Measurements from ENCODE around the gene ZCCHC2.

ZCCHC2 gene

DNA sequence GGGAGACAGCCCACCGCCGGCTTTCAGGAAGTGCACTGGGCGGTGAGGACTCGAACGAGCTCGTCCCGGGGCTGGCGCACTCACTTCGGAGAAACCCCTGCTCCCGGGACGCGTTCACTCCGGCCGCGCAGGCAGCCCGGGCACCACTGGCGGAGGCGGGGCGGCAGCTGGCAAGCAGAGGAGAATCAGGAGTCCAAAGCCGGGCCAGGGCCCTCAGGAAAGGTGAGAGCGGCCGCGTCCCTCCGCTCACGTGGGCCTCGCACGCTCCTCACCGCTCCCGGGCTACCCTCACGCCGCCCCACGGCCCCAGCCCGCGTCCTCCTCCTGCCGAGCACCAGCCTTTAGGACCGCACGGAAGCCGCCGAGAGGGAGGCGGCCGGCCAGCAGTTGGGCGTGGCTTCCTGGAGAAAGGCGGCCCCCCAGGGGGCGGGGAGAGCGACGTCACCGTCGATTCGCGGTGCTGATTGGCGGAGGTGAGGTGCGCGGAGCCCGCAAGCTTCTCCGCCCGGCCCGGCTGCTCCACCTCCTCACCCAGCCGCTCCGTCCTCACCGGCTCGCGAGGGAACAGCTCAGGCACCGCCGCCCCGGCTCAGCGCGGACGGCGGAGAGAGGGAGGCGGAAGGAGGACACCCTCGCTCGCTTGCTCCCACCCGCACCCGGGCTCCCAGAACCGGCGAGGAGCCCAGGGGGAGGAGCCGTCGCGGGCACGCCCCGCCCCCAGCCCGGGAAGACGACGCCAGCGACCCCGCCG, at the start of gene ZCCHC2:
Gene ZCCHC2, plus strand, starts transcription at position 522 of the 751 bp plus-strand sequence. CDS start 400 bp downstream, outside the sequence.
- peak; percentile 96 for DNase-seq (ENCODE audit: low spot score)

DNA sequence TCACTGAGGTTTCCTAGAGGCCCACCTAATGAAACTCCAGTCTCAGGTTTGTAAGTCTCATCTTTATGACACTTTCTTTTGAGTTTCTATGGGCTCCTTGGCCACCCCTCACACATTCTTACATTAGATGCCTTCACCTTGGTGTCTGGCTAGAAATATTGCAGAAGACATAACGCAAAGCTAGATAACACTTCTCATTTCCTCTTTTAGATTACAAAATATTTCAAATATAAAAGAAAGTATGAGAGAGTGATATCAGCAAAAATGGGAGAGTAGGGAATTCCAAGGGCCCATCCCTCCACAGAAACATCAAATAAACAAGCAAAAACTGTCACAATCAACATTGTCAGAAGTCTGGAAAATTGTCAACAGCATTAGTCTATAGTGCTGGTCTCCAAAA, 43.3 kb upstream of the ZCCHC2 start:
- no peak for DNase-seq (ENCODE audit: low spot score)

DNA sequence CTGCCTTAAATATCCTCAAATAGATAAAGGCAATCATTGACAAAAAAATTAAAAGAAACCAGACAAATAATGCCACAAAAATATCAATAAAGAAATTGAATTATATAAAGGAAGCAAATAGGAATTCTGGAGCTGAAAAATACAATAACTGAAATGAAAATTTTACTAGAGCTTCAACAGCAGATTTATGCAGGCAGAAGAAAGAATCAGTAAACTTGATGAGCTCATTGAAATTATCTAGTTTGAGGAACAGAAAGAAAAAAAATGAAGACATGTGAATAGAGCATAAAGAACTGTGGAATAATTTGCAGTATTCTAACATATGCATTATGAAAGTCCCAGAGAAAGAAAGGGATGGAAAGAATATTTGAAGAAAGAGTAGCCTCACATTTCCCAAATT, 41.9 kb upstream of the ZCCHC2 start:
- no peak for DNase-seq (ENCODE audit: low spot score)

DNA sequence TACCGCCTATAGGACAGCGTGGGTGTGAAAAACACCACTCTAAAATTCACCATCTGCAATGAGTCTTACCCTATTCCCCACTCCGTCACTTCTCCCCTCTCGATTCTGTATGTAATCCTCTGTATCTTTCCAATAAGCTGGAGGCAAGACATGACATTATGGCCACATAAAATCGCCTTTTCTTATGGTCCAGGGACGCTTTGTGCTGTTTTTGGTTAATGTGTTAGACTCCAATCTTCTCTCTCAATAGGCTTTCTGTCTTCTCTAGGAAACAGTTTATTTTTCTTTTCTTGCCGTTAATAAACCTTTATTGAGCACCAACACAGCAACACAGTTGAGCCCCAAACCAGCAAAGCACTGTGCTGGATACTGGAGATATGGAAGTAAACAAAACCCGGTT, 37.9 kb upstream of the ZCCHC2 start:
- no peak for DNase-seq (ENCODE audit: low spot score)

DNA sequence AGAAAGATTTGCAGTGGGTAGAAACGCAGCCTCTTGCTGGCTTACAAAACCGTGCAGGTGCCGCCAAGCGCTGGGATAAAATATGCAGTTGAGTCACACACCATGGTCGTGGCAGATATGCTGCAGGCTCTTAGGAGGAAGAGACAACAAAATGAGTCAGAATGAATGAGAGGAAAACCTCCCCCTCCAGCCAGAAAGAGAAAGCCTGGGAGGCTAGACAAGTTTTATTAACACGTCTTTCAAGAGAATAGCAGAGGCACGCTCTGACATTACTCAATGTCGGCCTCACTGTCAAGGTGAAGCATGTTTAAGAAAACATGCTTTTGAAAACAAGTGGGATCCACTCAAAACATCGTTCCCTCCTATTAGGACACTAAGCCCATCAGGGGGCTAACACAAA, 37.1 kb upstream of the ZCCHC2 start:
- DNase-seq (ENCODE audit: low spot score), result no peak

DNA sequence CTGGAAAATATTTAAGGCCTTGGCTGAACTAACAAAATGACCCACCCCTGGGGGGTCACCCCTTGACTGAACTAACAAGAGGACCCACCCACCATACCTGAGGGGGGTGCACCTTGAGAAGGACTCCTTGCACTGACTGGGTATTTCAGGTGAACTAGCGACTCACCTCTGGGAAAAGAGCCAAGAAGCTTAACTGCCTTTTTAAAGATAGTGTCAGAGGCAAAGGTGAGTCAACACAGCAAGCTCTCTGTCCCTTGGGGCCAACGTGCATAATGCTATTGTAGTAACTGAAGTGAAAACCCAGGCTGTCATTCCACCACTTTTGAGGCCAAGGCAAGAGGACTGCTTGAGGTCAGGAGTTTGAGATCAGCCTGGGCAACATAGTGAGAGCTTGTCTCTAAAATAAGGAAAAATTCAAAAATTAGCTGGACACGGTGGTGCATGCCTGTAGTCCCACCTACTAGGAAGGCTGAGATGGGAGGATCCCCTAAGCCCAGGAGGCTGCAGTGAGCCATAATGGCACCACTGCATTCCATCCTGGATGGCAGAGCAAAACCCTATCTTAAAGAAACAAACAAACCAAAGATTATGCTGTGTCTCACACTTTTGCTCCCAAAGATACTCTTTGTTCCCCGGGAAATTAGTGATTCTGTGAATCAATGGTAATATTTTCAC, 36.4 kb upstream of the ZCCHC2 start:
- DNase-seq (ENCODE audit: low spot score), result no peak

DNA sequence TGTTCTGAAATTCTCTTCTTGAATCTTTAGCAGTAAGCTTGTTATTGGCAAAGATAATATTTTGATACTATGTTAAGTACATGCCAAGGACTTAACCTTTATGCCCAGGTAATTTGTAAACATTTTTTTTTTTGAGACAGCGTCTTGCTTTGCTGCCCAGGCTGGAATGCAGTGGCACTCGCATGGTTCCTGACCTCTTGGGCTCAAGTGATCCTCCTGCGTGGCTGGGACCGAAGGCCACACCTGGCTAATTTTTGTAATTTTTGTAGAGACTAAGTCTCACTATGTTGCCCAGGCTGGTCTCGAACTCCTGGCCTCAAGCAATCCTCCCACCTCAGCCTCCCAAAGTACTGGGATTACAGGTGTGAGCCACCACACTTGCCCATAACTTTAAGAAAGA, 35.7 kb upstream of the ZCCHC2 start:
- no peak for DNase-seq (ENCODE audit: low spot score)

DNA sequence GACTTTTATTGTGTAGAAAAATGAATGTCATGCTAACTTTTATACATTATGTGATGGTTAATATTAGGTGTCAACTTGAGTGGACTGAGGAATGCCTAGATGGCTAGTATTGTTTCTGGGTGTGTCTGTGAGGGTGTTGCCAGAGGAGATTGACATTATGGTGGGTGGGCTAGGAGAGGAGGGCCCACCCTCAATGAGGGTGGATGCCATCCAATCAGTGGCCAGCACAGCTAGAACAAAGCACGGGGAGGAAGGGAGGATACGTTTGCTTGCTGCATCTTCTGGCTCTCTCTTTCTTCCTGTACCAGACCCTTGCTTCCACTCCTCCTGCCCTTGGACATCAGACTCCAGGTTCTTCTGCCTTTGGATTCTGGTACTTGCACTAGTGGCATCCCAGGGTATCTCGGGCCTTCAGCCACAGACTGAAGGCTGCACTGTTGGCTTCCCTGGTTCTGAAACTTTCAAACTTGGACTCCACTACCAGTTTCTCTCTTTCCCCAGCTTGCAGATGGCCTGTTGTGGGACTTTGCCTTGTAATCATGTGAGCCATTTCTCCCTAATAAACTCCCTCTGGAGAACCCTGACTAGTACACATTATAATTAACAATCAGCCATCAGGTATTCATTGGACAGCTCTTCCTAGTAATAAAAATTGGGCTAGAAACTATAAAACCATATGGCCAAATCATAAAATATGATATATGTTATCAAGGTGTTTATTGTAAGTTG, 31.7 kb upstream of the ZCCHC2 start:
- no peak for DNase-seq (ENCODE audit: low spot score)

DNA sequence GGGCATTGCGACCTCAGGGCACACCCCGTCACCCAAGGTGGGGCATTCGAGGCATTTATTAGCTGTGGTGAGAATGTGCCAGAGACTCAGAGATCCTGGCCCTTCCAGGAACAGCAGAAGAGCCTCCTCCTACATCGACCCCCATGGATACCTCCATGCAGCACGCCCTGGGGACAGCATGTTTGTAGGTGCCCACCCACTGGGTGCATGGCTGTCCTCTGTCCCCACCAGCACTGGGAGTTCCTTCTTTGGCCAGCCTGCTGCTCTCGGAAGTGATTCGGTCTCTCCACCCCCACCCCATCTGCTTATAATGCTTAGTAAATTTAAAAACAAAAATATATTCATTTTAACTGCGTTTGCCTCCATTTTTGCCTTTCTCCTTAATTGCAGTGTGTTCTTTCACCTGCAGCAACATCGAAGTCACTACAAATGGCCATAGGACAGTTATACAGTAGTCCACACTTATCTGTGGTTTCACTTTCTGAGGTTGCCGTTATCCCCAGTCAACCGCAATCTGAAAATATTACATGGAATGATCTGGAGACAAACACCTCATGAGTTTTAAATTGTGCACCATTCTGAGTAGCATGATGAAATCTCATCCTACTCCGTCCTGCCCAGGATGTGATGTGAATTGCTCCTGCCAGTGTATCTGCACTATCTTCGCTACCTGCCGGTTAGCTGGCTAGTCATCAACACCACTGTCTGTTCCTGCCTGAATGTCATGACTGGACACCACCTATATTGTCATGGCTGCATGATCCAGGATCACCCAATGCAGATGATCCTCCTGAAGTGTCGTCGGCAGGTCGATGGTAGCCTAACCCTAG, 29.6 kb upstream of the ZCCHC2 start:
- no peak for DNase-seq (ENCODE audit: low spot score)

DNA sequence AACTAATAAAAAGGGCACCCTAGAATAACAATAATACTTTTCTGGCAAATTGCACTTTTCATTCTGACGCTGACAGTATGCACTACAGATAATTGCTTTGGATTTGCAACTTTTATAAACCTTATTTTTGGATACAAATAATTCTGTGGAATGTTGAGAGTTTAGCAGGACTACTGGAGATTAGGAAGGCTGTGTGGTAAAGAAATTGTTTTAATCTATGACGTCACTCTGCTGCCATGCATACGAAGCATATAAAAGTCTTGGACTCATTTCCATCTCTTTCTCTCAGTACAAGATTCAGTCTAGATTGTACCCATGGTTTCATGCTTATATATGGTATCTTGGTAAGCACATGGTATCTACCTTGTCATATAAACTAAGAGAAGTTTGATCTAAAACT, 28.1 kb upstream of the ZCCHC2 start:
- no peak for DNase-seq (ENCODE audit: low spot score)

DNA sequence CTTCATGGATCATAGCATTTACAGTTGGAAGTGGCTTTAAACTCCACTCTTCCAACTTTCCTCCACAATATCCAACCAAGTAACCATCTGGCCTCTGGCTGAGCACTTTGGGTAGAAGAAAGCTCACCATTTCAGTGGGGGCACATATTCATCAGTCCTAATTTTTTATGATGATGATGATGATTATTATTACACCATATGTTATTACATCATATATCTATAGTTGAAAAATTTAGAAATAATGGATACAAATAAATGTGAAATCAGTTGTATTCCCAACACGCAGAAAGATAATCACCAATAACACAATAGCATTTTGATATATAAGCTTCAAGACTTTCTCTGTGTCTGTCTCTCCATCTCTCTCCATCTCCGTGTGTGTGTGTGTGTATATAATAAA, 26.6 kb upstream of the ZCCHC2 start:
- no peak for DNase-seq (ENCODE audit: low spot score)

DNA sequence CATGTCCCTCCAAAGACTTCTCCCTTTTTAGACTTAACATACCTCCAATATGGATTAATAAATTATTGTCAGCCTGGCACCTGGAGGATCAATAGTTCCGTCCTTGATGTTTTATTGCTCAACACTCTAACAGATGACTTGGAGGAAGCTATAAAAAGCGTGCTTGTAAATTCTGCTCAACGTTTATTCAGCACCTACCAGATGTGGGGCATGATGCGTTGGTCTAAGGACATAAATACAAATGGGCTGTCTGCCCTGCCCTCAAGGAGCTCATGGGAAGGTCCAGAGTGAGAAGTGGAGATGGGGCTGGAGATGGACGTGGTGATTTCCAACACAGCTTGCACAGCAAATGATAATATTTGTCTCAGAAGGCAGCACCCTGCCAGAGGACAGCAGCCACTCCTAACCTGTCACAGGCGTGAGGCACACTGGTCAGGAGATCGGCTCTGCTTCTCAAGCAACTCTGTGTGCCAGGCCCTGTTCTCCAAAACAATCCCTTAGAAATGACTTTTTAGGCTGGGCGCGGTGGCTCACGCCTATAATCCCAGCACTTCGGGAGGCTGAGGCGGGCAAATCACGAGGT, 25.5 kb upstream of the ZCCHC2 start:
- no peak for DNase-seq (ENCODE audit: low spot score)

DNA sequence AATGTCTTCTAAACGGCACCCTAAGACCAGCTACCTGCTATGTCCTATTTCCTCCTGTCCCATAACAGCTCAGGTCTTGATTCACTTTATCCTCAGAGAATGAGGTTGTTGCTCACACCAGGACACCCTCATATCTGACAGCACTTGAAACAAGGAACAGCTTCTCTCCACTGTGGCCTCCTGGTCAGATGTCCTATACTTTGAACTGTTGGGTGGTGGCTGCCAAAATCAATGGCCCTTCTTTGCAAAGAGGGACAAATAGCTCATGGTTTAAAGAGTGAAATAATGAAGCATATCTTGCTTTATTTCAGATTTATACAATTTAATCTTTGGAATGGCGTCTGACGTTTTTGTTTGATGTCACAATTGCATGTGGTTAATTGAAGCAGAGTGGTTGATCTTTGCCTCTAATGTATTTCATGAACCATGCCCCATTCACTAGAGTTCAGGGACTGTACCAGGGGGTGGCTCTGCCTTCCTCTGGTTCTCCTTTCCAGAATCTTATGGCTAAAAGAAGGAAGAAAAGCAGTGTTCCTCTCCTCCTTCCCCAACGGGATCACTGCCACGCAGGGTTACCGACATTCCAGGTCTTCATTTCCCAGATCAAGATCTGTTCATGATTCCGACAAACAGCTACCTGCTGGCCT, 24.1 kb upstream of the ZCCHC2 start:
- no peak for DNase-seq (ENCODE audit: low spot score)

DNA sequence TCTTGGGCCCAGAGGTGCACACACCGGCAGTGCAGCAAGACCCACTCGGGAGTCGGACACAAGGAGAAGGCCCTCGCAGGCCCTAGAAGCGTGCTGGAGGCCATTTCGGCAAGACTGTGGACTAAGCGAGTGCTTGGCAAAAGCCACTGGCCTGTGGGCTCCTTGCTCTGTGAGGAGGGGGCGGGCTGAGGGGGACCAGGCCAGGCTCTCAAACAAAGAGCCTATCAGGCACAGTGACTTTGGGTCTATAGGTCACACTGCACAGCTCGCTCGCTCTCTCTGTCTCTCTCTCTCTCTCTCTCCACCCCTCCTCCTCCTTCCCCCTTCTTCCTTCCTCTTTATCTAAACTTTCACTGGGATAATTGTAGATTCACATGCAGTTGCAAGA, 23.6 kb upstream of the ZCCHC2 start:
- DNase-seq (ENCODE audit: low spot score), result no peak

DNA sequence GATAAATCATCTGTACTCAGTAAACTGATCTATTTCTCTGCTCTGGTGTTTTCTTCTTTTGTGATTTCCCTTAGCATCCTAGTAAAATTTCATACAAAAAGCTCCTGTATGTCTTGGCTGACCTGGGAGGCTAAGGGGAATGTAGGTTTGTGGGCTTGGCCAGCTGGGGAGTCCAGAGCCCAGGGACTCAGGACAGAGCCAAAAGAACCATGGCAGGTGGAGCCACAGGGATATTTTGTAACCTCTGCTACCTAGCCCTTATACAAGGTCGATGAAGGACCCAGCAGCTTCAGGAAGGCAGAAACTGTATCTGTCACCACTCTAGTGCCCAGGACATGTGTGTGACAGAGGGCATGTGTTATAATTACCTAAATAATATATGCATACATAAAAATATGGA, 22.7 kb upstream of the ZCCHC2 start:
- no peak for DNase-seq (ENCODE audit: low spot score)

DNA sequence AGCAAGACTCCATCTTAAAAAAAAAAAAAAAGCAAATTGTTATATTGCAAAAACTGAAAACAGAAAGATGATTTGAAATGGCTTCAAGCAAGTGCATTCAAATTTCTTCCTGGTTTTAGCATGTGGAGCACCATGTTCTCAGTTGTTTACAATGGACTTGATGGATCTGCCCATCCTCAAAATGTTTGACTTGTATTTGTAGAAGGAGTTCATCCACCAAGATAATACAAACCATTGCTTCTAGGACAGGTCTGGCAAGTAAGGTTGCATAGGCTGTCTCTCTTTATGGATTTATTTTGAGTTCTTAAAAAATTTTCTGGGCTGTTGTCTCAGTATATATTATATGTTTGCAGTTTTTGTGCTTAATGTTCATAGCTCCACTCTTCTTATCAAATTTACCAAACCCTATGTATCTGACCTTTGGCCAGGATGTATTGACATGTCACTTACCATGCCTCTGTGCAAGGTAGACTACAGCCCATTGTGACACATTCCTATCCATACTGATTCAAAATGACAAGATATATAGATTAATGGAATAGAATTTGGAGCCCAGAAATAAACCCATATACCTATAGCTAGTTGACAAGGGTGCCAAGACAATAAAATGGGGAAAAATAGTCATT, 21.7 kb upstream of the ZCCHC2 start:
- no peak for DNase-seq (ENCODE audit: low spot score)

DNA sequence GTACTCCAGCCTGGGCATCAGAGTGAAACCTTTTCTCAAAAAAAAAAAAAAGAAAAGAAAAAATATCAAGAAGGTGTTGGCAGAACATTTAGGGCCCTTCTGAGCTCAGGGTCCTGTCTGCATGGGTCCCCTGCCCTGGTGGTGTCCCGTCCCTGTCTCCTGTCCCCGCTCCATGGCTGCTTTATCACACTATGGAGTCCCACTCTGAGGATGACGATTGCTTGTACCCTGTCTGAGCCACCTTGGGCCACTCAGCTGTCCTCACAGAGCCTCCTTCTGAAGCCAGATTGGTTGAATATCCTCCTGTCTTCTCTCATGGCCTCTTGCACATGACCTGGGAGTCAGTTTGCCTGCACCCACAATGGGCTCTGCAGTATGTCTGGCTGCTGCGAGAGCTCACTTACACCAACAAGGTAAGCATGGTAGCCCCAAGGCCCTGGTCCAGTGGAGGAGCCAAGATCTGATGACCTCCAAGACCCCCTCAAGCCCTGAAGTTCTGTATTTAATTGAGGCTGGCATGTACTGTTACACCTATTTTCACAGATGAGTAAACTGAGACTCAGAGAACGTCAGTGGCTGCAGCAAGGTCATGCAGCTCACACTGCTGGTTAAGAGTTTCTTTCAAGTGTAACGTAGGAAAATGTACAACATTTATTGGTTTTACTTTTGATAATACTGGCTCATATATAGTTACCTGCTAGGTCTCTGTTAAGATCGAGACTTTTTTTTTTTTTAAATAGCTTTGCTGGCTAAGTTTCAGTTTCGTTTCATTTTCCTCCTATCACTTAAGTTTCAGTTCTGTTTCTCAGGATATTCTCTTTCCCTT, 16.9 kb upstream of the ZCCHC2 start:
- DNase-seq (ENCODE audit: low spot score), result no peak

DNA sequence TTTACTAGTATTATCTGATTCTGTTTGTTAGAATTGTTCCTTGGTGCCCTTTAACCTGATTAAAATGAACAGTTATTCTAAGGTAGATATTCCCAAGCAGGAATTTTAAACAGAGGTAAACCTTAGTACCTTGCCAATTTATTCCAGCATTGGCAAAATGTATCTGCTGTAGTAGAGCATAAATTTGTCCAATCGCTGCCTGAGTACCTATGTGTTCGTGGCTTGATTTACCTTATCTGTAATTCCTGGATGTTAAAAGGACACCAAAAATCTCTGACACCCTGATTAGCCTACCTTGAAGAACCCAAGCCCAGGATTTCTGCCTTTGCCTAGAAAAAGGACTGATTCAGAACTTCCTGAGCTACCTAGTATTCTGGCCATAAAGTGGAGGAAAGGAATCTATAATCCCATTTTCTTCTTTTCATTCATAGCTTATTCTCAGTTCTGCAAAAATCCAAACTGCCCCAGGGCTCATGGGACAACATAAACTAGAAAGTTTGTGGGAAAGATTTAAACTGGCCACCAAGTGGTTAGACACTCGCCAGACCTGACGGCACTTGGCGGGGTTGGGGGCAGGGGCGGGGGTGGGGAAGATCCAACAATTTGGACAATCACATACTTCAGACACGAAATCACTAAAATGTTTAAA, 16.2 kb upstream of the ZCCHC2 start:
- no peak for DNase-seq (ENCODE audit: low spot score)

DNA sequence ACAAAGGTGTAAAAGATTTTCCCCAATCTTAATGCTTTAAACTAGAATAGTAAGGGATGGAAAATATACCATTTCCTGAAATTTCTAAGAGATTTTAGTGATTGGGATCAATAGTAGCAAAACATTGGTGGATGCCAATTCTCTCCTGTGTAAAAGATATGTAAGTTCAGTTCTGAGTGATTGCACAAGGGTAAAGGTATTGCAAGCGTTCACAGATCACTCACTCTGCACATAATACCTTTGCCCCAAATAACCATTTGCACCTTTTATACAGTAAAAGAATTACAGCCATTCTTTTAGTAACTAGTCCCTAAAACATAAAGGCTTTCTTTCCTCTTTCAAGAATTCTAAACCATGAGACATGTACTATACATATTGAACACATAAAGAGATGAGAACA, 13.0 kb upstream of the ZCCHC2 start:
- no peak for DNase-seq (ENCODE audit: low spot score)

DNA sequence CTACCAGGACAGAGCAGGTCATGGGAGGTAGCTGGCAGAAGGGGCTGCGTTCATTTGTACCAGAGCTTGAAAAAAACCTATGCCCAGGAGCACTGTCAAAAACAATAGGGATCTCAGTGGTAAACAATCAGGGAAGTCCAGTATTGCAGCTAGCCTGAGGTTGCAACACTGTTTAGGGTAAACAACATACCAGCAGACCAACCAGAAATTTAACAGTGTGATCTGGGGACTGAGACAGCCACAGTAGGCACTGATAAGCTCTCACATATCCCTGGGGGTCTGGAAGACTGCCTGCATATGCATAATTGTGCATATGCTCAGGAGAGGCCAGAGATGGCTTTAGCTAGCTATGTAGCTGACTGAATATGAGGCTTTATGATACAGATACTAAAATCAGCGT, 12.0 kb upstream of the ZCCHC2 start:
- DNase-seq (ENCODE audit: low spot score), result no peak

Measured in cerebellar cortex (tissue), 1 donor.